Endothelial cell of umbilical vein (primary cell): ENCODE results near the gene AFG3L2.

Source experiments
- CTCF ChIP-seq, 2 donors: IDR thresholded peaks; 1 replicate in 1 of 2; 2 replicates in 1 of 2; pipeline ENCODE4 v1.5.1; 2011; ENCODE audit warnings: low read length in 2 of 2, mild to moderate bottlenecking in 2 of 2, moderate library complexity in 2 of 2, control low read depth in 1 of 2, inconsistent platforms in 1 of 2, low read depth in 1 of 2; ENCODE audit not compliant: insufficient read depth in 1 of 2; ENCODE audit errors: extremely low read depth in 1 of 2
- EZH2 ChIP-seq: IDR thresholded peaks from 2 replicates; pipeline ENCODE4 v1.6.1; 2012; ENCODE audit warnings: borderline replicate concordance, low read depth, mild to moderate bottlenecking, moderate library complexity, low read length, inconsistent platforms; ENCODE audit not compliant: severe bottlenecking
- JUN ChIP-seq: IDR thresholded peaks from 2 replicates; pipeline ENCODE4 v1.6.1; 2011; ENCODE audit warnings: borderline replicate concordance, low read depth; ENCODE audit not compliant: insufficient read length, insufficient read depth
- MYC ChIP-seq: IDR thresholded peaks from one replicate; pipeline ENCODE4 v1.6.1; 2011; ENCODE audit warnings: mild to moderate bottlenecking, low read depth, low read length
- POLR2A ChIP-seq: IDR thresholded peaks from 2 replicates; pipeline ENCODE4 v1.6.1; 2012; ENCODE audit warnings: low read depth, mild to moderate bottlenecking, control low read depth, low read length
- POLR2AphosphoS5 ChIP-seq: IDR thresholded peaks from 2 replicates; pipeline ENCODE4 v1.6.1; 2012; ENCODE audit warnings: low read depth, mild to moderate bottlenecking, control low read depth, low read length, moderate library complexity; ENCODE audit not compliant: insufficient read depth

DNA sequence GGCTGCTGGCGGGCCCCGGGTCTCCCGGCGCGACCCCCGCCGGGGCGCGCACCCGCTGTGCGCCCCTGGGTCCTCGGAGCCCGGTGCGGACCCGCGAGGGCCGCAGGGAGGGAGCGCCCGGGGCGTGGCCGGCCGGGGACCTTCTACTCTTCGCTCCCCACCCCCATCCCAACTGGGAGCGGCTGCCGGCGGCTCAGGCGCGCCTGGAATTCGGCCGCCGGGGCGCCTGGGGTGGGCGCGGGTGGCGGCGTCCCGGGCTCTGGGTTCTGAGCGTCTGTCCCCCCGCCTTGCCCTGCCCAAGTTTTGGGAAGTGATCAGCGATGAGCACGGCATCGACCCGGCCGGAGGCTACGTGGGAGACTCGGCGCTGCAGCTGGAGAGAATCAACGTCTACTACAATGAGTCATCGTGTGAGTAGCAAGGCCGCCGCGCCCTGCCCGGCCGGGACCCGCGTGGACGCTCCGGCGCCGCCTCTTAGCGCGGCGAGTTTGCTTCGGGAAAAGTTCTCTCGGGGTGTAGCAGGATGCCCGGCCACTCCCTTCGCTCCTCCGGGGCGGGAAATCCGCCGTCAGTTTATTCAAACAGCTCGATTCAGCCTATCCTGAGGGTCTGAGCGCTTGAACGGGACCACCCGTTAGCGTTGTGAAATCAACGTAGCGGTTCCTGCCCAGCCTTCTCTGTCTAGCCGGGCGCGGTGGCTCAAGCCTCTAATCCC lies 68.5 kb downstream of the AFG3L2 start:
- TF ChIP-seq CTCF (IDR thresholded peaks at IDR 0.05; ENCODE audit: extremely low read depth in 1 of 2, insufficient read depth in 1 of 2, low read depth in 1 of 2, low read length in 2 of 2) = no peak
- peak; percentile 29 for TF ChIP-seq POLR2A
- no peak for TF ChIP-seq EZH2
- TF ChIP-seq MYC = no peak
- TF ChIP-seq JUN = peak; percentile 28
- no peak for TF ChIP-seq POLR2AphosphoS5
